Fibroblast of gingiva (primary cell): Measurements from ENCODE around the gene TMEM204.

ENCODE experiments used
- DNase-seq: peaks from one replicate; pipeline ENCODE4 v3.0.0-alpha.2; 2011; ENCODE audit warnings: low read depth

TMEM204 gene

DNA sequence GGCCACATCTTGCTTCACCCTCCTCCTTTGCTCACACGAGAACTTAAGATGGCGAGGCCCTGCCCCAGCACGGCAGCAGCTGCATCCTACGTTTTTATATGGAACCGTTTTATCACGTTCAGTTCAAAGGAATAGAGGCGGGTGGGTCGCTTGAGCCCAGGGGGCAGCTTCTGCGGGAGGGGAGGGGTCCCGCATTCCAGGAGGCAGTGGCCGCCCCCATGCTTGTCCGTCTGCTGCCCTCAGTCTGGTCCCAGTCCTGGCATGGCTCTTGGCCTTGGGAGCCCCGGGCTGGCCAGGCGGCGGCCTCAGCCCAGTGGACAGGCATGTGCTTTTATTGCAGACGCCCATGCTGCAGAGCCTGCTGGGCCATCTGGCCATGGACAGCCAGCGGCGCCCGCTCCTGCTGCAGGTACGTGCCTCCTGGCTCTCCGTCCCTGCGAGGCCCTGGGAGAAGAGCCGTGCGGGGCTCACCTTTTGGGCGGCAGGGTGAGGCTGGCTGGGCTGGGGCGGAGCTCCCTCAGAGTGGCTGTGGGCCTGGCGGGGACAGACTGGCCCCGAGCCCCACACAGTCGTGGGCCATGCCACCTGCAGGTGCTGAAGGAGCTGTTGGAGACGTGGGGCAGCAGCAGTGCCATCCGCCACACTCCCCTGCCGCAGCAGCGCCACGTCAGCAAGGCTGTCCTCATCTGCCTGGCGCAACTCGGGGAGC lies 33.6 kb upstream of the TMEM204 start:
- DNase-seq, result no peak

- DNase-seq, result no peak
These were observed 32.9 kb upstream of the TMEM204 start for GRCh38 chr16:1500465-1501150.

DNA sequence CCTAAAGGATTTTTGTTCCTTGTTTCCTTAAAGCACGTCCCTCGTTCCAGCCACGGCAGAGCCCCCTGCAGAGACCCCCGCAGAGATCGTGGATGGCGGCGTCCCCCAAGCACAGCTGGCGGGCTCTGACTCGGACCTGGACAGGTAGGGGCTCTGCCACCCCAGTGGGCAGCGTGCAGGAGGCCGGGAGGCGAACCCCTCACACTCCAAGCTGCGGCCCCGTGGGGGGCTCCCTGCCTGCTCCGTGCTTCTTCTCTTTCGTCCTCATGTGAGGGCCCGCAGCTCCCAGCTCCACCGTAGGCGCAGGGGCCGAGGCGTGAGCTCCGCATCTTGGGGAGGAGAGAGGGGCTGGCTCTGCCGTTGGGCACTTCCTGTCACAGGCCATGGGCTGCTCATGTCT lies 31.8 kb upstream of the TMEM204 start:
- DNase-seq, result no peak

GRCh38 chr16:1502092-1503004 lies 31.1 kb upstream of the TMEM204 start:
- no peak for DNase-seq

DNA sequence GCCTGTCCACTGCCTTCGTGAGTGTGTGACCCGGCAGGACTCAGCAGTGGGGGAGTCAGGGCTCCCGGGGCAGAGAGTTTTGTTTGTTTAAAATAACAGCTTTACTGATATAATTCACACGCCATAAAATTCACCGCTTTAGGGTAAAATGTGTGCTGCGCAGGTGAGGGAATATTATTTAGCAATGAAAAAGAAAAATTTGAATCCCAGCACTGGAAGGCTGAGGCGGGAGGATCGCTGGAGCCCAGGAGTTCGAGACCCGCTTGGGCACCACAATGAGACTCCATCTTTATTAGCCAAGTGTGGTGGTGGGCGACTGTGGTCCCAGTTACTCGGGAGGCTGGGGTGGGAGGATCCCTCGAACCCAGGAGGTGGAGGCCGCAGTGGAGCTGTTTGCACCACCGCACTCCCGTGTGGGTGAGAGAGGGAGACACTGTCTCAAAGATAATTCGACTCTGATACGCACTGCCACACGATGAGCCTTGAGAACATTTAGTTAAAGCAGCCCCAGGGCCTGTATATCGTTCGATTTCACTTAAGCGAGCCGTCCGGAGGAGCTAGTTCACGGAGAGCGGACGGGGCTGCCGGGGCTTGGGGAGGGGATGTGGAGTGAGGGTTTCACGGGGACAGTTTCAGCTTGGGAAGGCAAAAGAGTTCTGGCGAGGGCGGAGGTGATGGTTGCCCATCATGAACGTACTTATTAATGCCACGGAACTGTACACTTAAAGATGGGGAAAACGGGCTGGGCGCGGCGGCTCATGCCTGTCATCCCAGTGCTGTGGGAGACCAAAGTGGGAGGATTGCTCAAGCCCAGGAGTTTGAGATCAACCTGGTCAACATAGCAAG lies 30.1 kb upstream of the TMEM204 start:
- DNase-seq, result no peak

GRCh38 chr16:1505073-1505844 lies 28.2 kb upstream of the TMEM204 start:
- no peak for DNase-seq

DNA sequence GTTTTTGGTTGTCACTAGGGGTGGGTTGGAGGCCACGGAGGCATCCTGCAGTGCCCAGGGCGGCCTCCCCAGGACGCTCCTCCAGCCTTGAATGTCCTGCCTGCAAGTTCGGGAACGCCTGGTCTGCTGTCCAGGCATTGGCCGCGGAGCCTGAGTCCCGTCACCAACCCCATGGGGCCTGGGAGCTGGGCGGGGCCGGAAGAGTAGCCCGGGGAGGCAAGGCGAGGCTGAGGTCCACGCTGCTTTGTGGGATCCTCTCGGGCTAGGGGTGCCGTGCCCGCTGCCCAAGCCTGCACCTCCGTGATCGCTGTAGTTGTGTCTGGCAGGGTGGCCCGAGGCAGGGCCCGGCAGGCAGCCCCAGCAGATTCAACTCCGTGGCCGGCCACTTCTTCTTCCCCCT lies 27.6 kb upstream of the TMEM204 start:
- no peak for DNase-seq

- DNase-seq, result no peak
These were observed 26.8 kb upstream of the TMEM204 start for GRCh38 chr16:1506494-1507213.

GRCh38 chr16:1508494-1509187 lies 24.8 kb upstream of the TMEM204 start:
- no peak for DNase-seq

DNA sequence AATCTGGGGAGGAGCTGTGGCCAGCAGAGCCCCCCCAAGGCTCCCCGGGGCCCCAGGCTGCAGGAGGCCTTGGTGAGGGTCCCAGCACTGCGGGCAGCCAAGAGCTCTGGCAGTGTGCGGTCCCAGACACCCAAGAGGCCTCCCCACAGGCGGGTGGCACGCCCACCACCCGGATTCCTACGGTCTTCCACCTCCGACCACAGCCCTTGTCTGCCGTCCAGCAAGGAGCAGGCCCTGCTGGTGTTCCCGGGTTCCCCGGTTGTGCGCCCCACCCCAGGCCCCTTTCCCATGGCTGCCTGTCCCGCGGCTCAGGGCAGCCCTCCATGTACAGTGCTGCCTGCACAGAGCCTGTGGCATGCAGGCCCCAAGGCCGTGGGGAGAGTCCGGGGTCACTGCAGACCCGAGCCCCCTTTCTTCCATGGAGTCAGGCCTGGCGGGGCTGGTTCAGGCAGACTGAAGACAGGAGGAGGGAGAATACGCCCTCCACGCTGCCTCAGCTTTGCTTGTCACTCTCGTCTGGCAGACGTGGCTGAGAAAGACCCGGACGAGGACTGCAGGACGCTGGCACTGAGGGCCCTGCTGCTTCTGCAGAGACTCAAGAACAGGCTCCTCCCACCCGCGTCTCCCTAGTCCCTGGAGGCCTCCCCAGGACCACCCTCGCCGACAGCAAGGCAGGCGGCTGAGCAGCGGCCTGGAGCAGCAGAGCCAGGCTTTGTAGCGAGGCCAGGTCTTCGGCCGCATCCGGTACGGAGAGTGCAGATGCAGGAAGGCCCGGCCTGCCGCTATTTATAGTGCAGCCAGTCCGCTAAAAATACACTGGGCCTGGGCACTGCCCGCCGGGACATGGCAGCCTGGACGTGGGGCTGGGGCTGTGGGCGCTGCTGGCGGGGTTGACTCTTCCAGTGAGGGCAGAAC lies 23.9 kb upstream of the TMEM204 start:
- DNase-seq, result no peak

GRCh38 chr16:1510272-1510671 lies 23.2 kb upstream of the TMEM204 start:
- DNase-seq, result no peak

DNA sequence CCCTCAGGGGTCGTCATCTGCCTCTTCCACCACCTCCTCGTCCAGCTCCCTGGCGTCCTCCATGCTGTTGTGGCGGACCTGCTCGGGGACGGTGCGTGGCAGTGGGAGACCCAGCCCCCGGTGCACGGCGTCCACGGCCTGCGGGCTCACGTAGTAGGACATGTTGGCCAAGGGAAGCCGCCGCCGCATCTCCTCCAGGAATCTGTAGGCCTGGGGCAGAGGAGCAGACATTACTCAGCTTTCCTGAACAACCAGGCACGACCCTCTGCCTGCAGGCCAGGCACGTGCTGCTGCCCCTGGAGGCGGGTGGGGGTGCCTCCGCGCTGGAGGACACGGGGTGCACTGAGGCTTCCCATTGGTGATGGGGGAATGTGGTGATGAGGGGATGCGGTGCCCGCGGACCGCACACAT lies 22.5 kb upstream of the TMEM204 start:
- DNase-seq, result no peak

- no peak for DNase-seq
These were observed 21.6 kb upstream of the TMEM204 start for GRCh38 chr16:1511662-1512569.

DNA sequence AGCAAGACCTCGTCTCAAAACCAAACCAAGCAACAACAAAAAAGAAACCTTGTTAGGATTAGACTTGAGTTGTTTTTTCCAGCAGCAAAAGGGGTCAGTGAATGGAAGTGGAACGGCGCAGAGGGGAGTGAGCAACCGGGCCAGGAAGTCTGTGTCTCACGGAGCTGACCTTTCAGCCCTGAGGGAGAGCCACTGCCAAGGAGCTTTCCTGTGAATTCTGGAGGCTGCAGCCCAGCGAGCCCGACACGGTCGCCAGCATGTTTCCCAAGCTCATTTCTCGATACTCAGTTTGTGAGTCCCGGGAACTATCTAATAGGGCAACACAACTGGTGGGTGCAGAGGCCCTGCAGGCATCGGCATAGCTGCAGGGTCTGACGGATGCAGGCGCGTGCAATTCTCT lies 20.7 kb upstream of the TMEM204 start:
- no peak for DNase-seq

DNA sequence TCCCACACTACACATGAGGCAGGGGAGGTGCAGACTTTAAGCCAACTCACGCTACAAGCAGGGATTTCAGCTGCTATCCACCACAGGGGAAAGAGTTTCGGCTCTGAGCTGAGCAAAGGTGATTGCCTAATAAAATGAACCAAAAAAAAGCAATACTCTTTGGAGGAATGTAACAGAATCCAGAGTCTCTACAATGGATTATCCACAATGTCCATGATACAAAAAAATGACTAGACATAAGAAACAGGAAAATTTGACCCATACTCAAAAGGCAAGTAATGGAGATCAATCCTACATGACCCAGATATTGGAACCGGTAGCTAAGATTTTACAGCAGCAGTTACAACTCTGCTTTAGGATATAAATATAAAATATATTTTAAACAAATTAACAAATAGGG lies 19.0 kb upstream of the TMEM204 start:
- DNase-seq, result no peak

- DNase-seq, result no peak
These were observed 14.8 kb upstream of the TMEM204 start for GRCh38 chr16:1518626-1519135.

- no peak for DNase-seq
These were observed 13.6 kb upstream of the TMEM204 start for GRCh38 chr16:1519831-1520230.
